Naive thymus-derived CD4-positive, alpha-beta T cell (primary cell): ENCODE measurements around the gene PCDHB14. TPM values are rescaled to one million over a fixed set of nuclear protein-coding genes. Genes with fewer than 3 reads are reported as not detected.

Experiments used
- polyA plus RNA-seq, 2 donors: library from polyadenylated mRNA; unstranded; fragments of 300-500 nt; fragmentation: Illumina TruSeq; gene quantifications; one replicate each; pipeline ENCODE4 v1.2.3, GENCODE V29; 2021
- total RNA-seq, 6 experiments: library from RNA in 5 of 6; stranded (reverse) in 5 of 6; gene quantifications; 1 replicate in 5 of 6; 2 replicates in 1 of 6; pipeline ENCODE4 v1.2.3 and lab custom pipeline; 2021 to 2026

Gene PCDHB14
- total and polyA plus RNA-seq, 7 experiments from 2014 or later, result not detected

Other genes starting within 250 kb of the PCDHB14 start
Only the 30 nearest of the 36 such genes appear.
- not detected for gene PCDHB1, start 172.0 kb upstream of the PCDHB14 start, total RNA-seq
- gene PCDHB1, start 172.0 kb upstream of the PCDHB14 start, polyA plus RNA-seq, result not detected
- gene PCDHB2, start 128.7 kb upstream of the PCDHB14 start, total RNA-seq, result under 1 TPM in 4 of 5 experiments, not detected in 1; 0.34 to 0.97 (median 0.72) TPM
- gene PCDHB2, start 128.7 kb upstream of the PCDHB14 start, polyA plus RNA-seq, result not detected
- gene PCDHB3, start 122.9 kb upstream of the PCDHB14 start, total RNA-seq, result not detected
- gene PCDHB3, start 122.9 kb upstream of the PCDHB14 start, polyA plus RNA-seq, result not detected
- under 1 TPM in 1 of 5 experiments, not detected in 4; 0.19 TPM for gene PCDHB4, start 101.5 kb upstream of the PCDHB14 start, total RNA-seq
- not detected for gene PCDHB4, start 101.5 kb upstream of the PCDHB14 start, polyA plus RNA-seq
- under 1 TPM in 4 of 5 experiments, not detected in 1; 0.11 to 0.41 (median 0.33) TPM for gene PCDHB5, start 88.1 kb upstream of the PCDHB14 start, total RNA-seq
- gene PCDHB5, start 88.1 kb upstream of the PCDHB14 start, polyA plus RNA-seq, result not detected
- not detected for gene PCDHB6, start 73.3 kb upstream of the PCDHB14 start, total RNA-seq
- gene PCDHB6, start 73.3 kb upstream of the PCDHB14 start, polyA plus RNA-seq, result not detected
- gene PCDHB7, start 50.7 kb upstream of the PCDHB14 start, total RNA-seq, result not detected
- gene PCDHB7, start 50.7 kb upstream of the PCDHB14 start, polyA plus RNA-seq, result not detected
- gene PCDHB8, start 45.6 kb upstream of the PCDHB14 start, total RNA-seq, result not detected
- gene PCDHB8, start 45.6 kb upstream of the PCDHB14 start, polyA plus RNA-seq, result not detected
- gene PCDHB16, start 41.0 kb upstream of the PCDHB14 start, total RNA-seq, result under 1 TPM in 1 of 5 experiments, not detected in 4; 0.08 TPM
- gene PCDHB16, start 41.0 kb upstream of the PCDHB14 start, polyA plus RNA-seq, result not detected
- gene PCDHB9, start 36.2 kb upstream of the PCDHB14 start, total RNA-seq, result 1 to 10 TPM in 1 of 5 experiments, not detected in 4; 1.2 TPM
- not detected for gene PCDHB9, start 36.2 kb upstream of the PCDHB14 start, polyA plus RNA-seq
- under 1 TPM in 1 of 5 experiments, not detected in 4; 0.12 TPM for gene PCDHB10, start 31.0 kb upstream of the PCDHB14 start, total RNA-seq
- not detected for gene PCDHB10, start 31.0 kb upstream of the PCDHB14 start, polyA plus RNA-seq
- gene PCDHB11, start 23.7 kb upstream of the PCDHB14 start, total RNA-seq, result not detected
- gene PCDHB11, start 23.7 kb upstream of the PCDHB14 start, polyA plus RNA-seq, result not detected
- gene PCDHB12, start 14.6 kb upstream of the PCDHB14 start, total RNA-seq, result not detected
- gene PCDHB12, start 14.6 kb upstream of the PCDHB14 start, polyA plus RNA-seq, result not detected
- under 1 TPM in 1 of 5 experiments, not detected in 4; 0.08 TPM for gene PCDHB13, start 9.4 kb upstream of the PCDHB14 start, total RNA-seq
- not detected for gene PCDHB13, start 9.4 kb upstream of the PCDHB14 start, polyA plus RNA-seq
- gene PCDHB15, start 22.1 kb downstream of the PCDHB14 start, total RNA-seq, result under 1 TPM in 1 of 5 experiments, not detected in 4; 0.24 TPM
- not detected for gene PCDHB15, start 22.1 kb downstream of the PCDHB14 start, polyA plus RNA-seq
- gene SLC25A2, start 80.7 kb downstream of the PCDHB14 start, total RNA-seq, result 1 to 10 TPM in 1 of 5 experiments, under 1 TPM in 4; 0.27 to 1.1 (median 0.41) TPM
- gene SLC25A2, start 80.7 kb downstream of the PCDHB14 start, polyA plus RNA-seq, result under 1 TPM in 1 of 2 donors, not detected in 1; 0.34 TPM
- 100 to 1,000 TPM in 2 of 5 experiments, 10 to 100 TPM in 3; 64.5 to 115 (median 84.9) TPM for gene TAF7, start 97.4 kb downstream of the PCDHB14 start, total RNA-seq
- 100 to 1,000 TPM; 240 to 242 TPM for gene TAF7, start 97.4 kb downstream of the PCDHB14 start, polyA plus RNA-seq
- gene PCDHGA1, start 107.2 kb downstream of the PCDHB14 start, total RNA-seq, result under 1 TPM; 0.08 to 0.54 (median 0.17) TPM
- not detected for gene PCDHGA1, start 107.2 kb downstream of the PCDHB14 start, polyA plus RNA-seq
- gene PCDHGA2, start 115.4 kb downstream of the PCDHB14 start, total RNA-seq, result under 1 TPM in 4 of 5 experiments, not detected in 1; 0.10 to 0.15 (median 0.11) TPM
- gene PCDHGA2, start 115.4 kb downstream of the PCDHB14 start, polyA plus RNA-seq, result not detected
- under 1 TPM in 1 of 5 experiments, not detected in 4; 0.24 TPM for gene PCDHGA3, start 120.5 kb downstream of the PCDHB14 start, total RNA-seq
- not detected for gene PCDHGA3, start 120.5 kb downstream of the PCDHB14 start, polyA plus RNA-seq
- under 1 TPM in 1 of 5 experiments, not detected in 4; 0.24 TPM for gene PCDHGB1, start 126.8 kb downstream of the PCDHB14 start, total RNA-seq
- gene PCDHGB1, start 126.8 kb downstream of the PCDHB14 start, polyA plus RNA-seq, result not detected
- gene PCDHGA4, start 131.7 kb downstream of the PCDHB14 start, total RNA-seq, result under 1 TPM in 4 of 5 experiments, not detected in 1; 0.11 to 0.63 (median 0.18) TPM
- under 1 TPM in 1 of 2 donors, not detected in 1; 0.20 TPM for gene PCDHGA4, start 131.7 kb downstream of the PCDHB14 start, polyA plus RNA-seq
- 1 to 10 TPM in 1 of 5 experiments, under 1 TPM in 3, not detected in 1; 0.24 to 1.3 (median 0.36) TPM for gene PCDHGB2, start 136.7 kb downstream of the PCDHB14 start, total RNA-seq
- gene PCDHGB2, start 136.7 kb downstream of the PCDHB14 start, polyA plus RNA-seq, result not detected
- gene PCDHGA5, start 140.8 kb downstream of the PCDHB14 start, total RNA-seq, result under 1 TPM; 0.11 to 0.34 (median 0.24) TPM
- gene PCDHGA5, start 140.8 kb downstream of the PCDHB14 start, polyA plus RNA-seq, result not detected
- under 1 TPM; 0.24 to 0.59 (median 0.43) TPM for gene PCDHGB3, start 146.9 kb downstream of the PCDHB14 start, total RNA-seq
- gene PCDHGB3, start 146.9 kb downstream of the PCDHB14 start, polyA plus RNA-seq, result under 1 TPM in 1 of 2 donors, not detected in 1; 0.13 TPM
- under 1 TPM; 0.24 to 0.70 (median 0.35) TPM for gene PCDHGA6, start 150.5 kb downstream of the PCDHB14 start, total RNA-seq
- gene PCDHGA6, start 150.5 kb downstream of the PCDHB14 start, polyA plus RNA-seq, result not detected
- under 1 TPM in 4 of 5 experiments, not detected in 1; 0.13 to 0.30 (median 0.19) TPM for gene PCDHGA7, start 159.4 kb downstream of the PCDHB14 start, total RNA-seq
- gene PCDHGA7, start 159.4 kb downstream of the PCDHB14 start, polyA plus RNA-seq, result not detected
- under 1 TPM in 4 of 5 experiments, not detected in 1; 0.08 to 0.27 (median 0.24) TPM for gene PCDHGB4, start 164.4 kb downstream of the PCDHB14 start, total RNA-seq
- not detected for gene PCDHGB4, start 164.4 kb downstream of the PCDHB14 start, polyA plus RNA-seq
- gene PCDHGA8, start 169.3 kb downstream of the PCDHB14 start, total RNA-seq, result under 1 TPM; 0.08 to 0.17 (median 0.13) TPM
- gene PCDHGA8, start 169.3 kb downstream of the PCDHB14 start, polyA plus RNA-seq, result not detected
- gene PCDHGB5, start 174.6 kb downstream of the PCDHB14 start, total RNA-seq, result under 1 TPM; 0.16 to 0.44 (median 0.42) TPM
- gene PCDHGB5, start 174.6 kb downstream of the PCDHB14 start, polyA plus RNA-seq, result under 1 TPM; 0.09 to 0.49 TPM